ENCODE measurements around the gene SFT2D2.
"Not testable (repeated sequence)": the region's sequence is repeated elsewhere in the genome, so short reads cannot be mapped to it uniquely, and the experiment has no call there.

SFT2D2 gene

GRCh38 chr1:168225476-168226190 is at the start of gene SFT2D2:
SFT2D2 (plus strand) TSS chr1:168226004; CDS start chr1:168226080, 76 bp downstream.
- DNase-seq, result peak; percentile 67

- DNase-seq, result no peak
Observed at GRCh38 chr1:168178227-168178637, 47.6 kb upstream of the SFT2D2 start.

GRCh38 chr1:168178638-168179437 is 47.0 kb upstream of the SFT2D2 start, which contains the start of gene TIPRL:
TIPRL (plus strand) TSS chr1:168178962; CDS start chr1:168179078, 116 bp downstream.
- DNase-seq, result peak; percentile 90

- DNase-seq, result no peak
Observed at GRCh38 chr1:168179438-168180147, 46.2 kb upstream of the SFT2D2 start.

- no peak for DNase-seq
Observed at GRCh38 chr1:168180148-168180524, 45.7 kb upstream of the SFT2D2 start.

- not testable (repeated sequence) for DNase-seq
Observed at GRCh38 chr1:168181063-168181720, 44.6 kb upstream of the SFT2D2 start.

- no peak for DNase-seq
Observed at GRCh38 chr1:168187177-168187576, 38.6 kb upstream of the SFT2D2 start.

GRCh38 chr1:168190403-168190802 is 35.4 kb upstream of the SFT2D2 start:
- no peak for DNase-seq

- no peak for DNase-seq
Observed at GRCh38 chr1:168195199-168196135, 30.3 kb upstream of the SFT2D2 start.

GRCh38 chr1:168199056-168199455 is 26.7 kb upstream of the SFT2D2 start:
- DNase-seq, result no peak

- no peak for DNase-seq
Observed at GRCh38 chr1:168202941-168203654, 22.7 kb upstream of the SFT2D2 start.

GRCh38 chr1:168206111-168206510 is 19.7 kb upstream of the SFT2D2 start:
- no peak for DNase-seq

- DNase-seq, result not testable (repeated sequence)
Observed at GRCh38 chr1:168207673-168208072, 18.1 kb upstream of the SFT2D2 start.

GRCh38 chr1:168210312-168210711 is 15.5 kb upstream of the SFT2D2 start:
- no peak for DNase-seq

GRCh38 chr1:168213349-168213748 is 12.5 kb upstream of the SFT2D2 start:
- DNase-seq, result no peak

GRCh38 chr1:168216171-168216570 is 9.6 kb upstream of the SFT2D2 start:
- no peak for DNase-seq

GRCh38 chr1:168217664-168218063 is 8.1 kb upstream of the SFT2D2 start:
- no peak for DNase-seq

- no peak for DNase-seq
Observed at GRCh38 chr1:168218658-168219057, 7.1 kb upstream of the SFT2D2 start.

GRCh38 chr1:168220470-168220871 is 5.3 kb upstream of the SFT2D2 start:
- no peak for DNase-seq

GRCh38 chr1:168221275-168221674 is 4.5 kb upstream of the SFT2D2 start:
- DNase-seq, result no peak

GRCh38 chr1:168223261-168223660 is 2.5 kb upstream of the SFT2D2 start:
- DNase-seq, result no peak
